ENCODE measurements around the gene MFN2. TPM values are rescaled to one million over a fixed set of nuclear protein-coding genes. Genes with fewer than 3 reads are reported as not detected.
A peak's percentile ranks its signal among the peaks of the same experiment; 100 is the strongest.

MFN2 gene
- total and polyA plus RNA-seq, 9 of the 15 experiments (the other 6 are each of a cell fraction or from before 2014, with no cell fraction given) = 10.5 to 158 (median 87.1) TPM

DNA sequence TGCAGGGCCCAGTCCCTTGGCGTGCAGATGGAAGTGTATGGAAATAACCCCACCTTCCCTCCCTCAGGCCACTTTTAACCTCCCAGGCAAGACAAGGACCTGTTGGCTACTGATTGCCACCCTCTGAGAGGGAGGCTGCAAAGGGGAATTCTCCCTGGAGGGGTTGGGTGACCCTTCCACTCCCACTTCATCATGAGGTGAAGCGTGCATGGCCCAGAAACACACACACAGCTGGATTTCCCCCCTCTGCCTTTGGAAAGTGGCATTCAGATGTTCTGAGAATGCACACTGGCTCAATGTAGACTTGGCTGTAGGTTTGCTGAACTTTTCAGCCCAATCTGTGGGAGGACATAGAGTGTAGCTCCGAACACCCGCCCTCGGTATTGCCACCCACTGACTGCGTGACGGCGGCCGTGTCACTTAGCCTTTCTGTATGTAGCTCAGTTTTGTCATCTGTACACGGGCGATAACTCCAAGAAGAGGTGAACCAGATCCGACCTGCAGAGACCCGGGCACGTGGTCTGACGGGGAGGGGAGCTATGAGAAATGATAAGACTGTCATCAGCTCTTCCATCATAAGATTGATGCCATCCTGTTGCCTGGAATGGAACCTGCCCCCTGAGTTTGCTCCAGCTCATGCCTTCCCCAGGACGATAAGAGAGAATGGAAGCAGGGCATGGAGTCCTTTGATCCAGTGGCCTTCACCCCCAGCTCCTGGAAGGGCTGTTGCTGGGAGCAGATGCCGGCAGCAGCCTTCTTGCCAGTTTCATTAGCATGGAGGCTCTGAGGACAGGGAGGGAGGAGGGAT, 58.3 kb downstream of the MFN2 start (continued):
- no peak for TF ChIP-seq SFPQ (IDR thresholded peaks at IDR 0.05; ENCODE audit: low read depth, low read length)
- 0 out of 2 replicates have a peak, but pooled peaks have one; percentile 31 for TF ChIP-seq GATA2 (CRISPR knock-in tag; IDR thresholded peaks at IDR 0.05)
- TF ChIP-seq, protein P1, sequence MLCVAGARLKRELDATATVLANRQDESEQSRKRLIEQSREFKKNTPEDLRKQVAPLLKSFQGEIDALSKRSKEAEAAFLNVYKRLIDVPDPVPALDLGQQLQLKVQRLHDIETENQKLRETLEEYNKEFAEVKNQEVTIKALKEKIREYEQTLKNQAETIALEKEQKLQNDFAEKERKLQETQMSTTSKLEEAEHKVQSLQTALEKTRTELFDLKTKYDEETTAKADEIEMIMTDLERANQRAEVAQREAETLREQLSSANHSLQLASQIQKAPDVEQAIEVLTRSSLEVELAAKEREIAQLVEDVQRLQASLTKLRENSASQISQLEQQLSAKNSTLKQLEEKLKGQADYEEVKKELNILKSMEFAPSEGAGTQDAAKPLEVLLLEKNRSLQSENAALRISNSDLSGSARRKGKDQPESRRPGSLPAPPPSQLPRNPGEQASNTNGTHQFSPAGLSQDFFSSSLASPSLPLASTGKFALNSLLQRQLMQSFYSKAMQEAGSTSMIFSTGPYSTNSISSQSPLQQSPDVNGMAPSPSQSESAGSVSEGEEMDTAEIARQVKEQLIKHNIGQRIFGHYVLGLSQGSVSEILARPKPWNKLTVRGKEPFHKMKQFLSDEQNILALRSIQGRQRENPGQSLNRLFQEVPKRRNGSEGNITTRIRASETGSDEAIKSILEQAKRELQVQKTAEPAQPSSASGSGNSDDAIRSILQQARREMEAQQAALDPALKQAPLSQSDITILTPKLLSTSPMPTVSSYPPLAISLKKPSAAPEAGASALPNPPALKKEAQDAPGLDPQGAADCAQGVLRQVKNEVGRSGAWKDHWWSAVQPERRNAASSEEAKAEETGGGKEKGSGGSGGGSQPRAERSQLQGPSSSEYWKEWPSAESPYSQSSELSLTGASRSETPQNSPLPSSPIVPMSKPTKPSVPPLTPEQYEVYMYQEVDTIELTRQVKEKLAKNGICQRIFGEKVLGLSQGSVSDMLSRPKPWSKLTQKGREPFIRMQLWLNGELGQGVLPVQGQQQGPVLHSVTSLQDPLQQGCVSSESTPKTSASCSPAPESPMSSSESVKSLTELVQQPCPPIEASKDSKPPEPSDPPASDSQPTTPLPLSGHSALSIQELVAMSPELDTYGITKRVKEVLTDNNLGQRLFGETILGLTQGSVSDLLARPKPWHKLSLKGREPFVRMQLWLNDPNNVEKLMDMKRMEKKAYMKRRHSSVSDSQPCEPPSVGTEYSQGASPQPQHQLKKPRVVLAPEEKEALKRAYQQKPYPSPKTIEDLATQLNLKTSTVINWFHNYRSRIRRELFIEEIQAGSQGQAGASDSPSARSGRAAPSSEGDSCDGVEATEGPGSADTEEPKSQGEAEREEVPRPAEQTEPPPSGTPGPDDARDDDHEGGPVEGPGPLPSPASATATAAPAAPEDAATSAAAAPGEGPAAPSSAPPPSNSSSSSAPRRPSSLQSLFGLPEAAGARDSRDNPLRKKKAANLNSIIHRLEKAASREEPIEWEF (CRISPR knock-in tag; IDR thresholded peaks at IDR 0.05) = 0 out of 2 replicates have a peak, but pooled peaks have one; percentile 65
- no peak for TF ChIP-seq ZNF785 (CRISPR knock-in tag; IDR thresholded peaks at IDR 0.05)
- peak; percentile 94 for TF ChIP-seq KLF16 (IDR thresholded peaks at IDR 0.05)
- TF ChIP-seq ZNF184 (CRISPR knock-in tag; IDR thresholded peaks at IDR 0.05) = no peak
- peak; percentile 94 for TF ChIP-seq USF1 (CRISPR knock-in tag; IDR thresholded peaks at IDR 0.05)
- TF ChIP-seq FOXJ2 (tag; IDR thresholded peaks at IDR 0.05) = no peak
- no peak for TF ChIP-seq CBX1 (IDR thresholded peaks at IDR 0.05; ENCODE audit: low read depth)
- no peak for TF ChIP-seq GTF2F1 (IDR thresholded peaks at IDR 0.05; ENCODE audit: low read depth, low read length)
- TF ChIP-seq MAFG (tag; conservative IDR thresholded peaks at IDR 0.05) = no peak
- TF ChIP-seq RUNX1 (IDR thresholded peaks at IDR 0.05; ENCODE audit: low read depth) = no peak
- peak; percentile 29; the same call in 1 of the 2 replicates for TF ChIP-seq RB1 (IDR thresholded peaks at IDR 0.05; ENCODE audit: low read depth)
- TF ChIP-seq BDP1 (IDR thresholded peaks at IDR 0.05; ENCODE audit: insufficient read depth, insufficient read length) = no peak
- TF ChIP-seq, protein P2, sequence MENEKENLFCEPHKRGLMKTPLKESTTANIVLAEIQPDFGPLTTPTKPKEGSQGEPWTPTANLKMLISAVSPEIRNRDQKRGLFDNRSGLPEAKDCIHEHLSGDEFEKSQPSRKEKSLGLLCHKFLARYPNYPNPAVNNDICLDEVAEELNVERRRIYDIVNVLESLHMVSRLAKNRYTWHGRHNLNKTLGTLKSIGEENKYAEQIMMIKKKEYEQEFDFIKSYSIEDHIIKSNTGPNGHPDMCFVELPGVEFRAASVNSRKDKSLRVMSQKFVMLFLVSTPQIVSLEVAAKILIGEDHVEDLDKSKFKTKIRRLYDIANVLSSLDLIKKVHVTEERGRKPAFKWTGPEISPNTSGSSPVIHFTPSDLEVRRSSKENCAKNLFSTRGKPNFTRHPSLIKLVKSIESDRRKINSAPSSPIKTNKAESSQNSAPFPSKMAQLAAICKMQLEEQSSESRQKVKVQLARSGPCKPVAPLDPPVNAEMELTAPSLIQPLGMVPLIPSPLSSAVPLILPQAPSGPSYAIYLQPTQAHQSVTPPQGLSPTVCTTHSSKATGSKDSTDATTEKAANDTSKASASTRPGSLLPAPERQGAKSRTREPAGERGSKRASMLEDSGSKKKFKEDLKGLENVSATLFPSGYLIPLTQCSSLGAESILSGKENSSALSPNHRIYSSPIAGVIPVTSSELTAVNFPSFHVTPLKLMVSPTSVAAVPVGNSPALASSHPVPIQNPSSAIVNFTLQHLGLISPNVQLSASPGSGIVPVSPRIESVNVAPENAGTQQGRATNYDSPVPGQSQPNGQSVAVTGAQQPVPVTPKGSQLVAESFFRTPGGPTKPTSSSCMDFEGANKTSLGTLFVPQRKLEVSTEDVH (IDR thresholded peaks at IDR 0.05; ENCODE audit: low read depth, partially characterized antibody) = no peak
- no peak for TF ChIP-seq ZNF717 (CRISPR knock-in tag; IDR thresholded peaks at IDR 0.05)
- TF ChIP-seq RBFOX2 (IDR thresholded peaks at IDR 0.05; ENCODE audit: low read depth, low read length) = 0 out of 2 replicates have a peak, but pooled peaks have one; percentile 20
